Liver (tissue), 9 donors: Measurements from ENCODE around the gene CHD5. TPM values are rescaled to one million over a fixed set of nuclear protein-coding genes. Genes with fewer than 3 reads are reported as not detected.

Experiments
- DNase-seq: peaks from one replicate; pipeline ENCODE4 v3.0.0-alpha.2; 2017; ENCODE audit warnings: low spot score
- H3K27ac ChIP-seq, 2 donors: one replicate each; pipeline ENCODE4 v1.7.0; 2013; ENCODE audit warnings: inconsistent platforms in 2 of 2, low read length in 2 of 2, control low read depth in 1 of 2, low read depth in 1 of 2, mild to moderate bottlenecking in 1 of 2
- H3K27me3 ChIP-seq, 4 donors: one replicate each; pipeline versions ENCODE4 v1.6.1 to v1.7.0; 2013; ENCODE audit warnings: low read length in 3 of 4, inconsistent platforms in 1 of 4, mild to moderate bottlenecking in 1 of 4, moderate library complexity in 1 of 4; ENCODE audit not compliant: control insufficient read depth in 4 of 4, insufficient read depth in 4 of 4
- H3K36me3 ChIP-seq, 4 donors: one replicate each; pipeline versions ENCODE4 v1.6.1 to v1.7.0; 2013; ENCODE audit warnings: low read length in 3 of 4, mild to moderate bottlenecking in 3 of 4, low read depth in 1 of 4, moderate library complexity in 1 of 4; ENCODE audit not compliant: control insufficient read depth in 4 of 4, insufficient read depth in 3 of 4
- H3K4me1 ChIP-seq, 4 donors: one replicate each; pipeline versions ENCODE4 v1.6.1 to v1.7.0; 2013; ENCODE audit warnings: low read length in 3 of 4, mild to moderate bottlenecking in 3 of 4, moderate library complexity in 1 of 4; ENCODE audit not compliant: control insufficient read depth in 4 of 4, insufficient read depth in 4 of 4
- H3K4me3 ChIP-seq, 3 donors: one replicate each; pipeline versions ENCODE4 v1.6.1 to v1.7.0; 2013; ENCODE audit warnings: low read length in 3 of 3, control low read depth in 1 of 3, low read depth in 1 of 3, mild to moderate bottlenecking in 1 of 3
- H3K9ac ChIP-seq, 2 donors: one replicate each; pipeline ENCODE4 v1.7.0; 2013; ENCODE audit warnings: low read length in 2 of 2, mild to moderate bottlenecking in 2 of 2, moderate library complexity in 2 of 2, control low read depth in 1 of 2, low read depth in 1 of 2
- H3K9me3 ChIP-seq, 4 donors: one replicate each; pipeline versions ENCODE4 v1.6.1 to v1.7.0; 2013; ENCODE audit warnings: low read length in 3 of 4; ENCODE audit not compliant: control insufficient read depth in 4 of 4
- ATF3 ChIP-seq: IDR thresholded peaks from 2 replicates; pipeline ENCODE4 v1.6.1; 2016; ENCODE audit warnings: antibody characterized with exemption
- EGR1 ChIP-seq, 2 donors: IDR thresholded peaks; 2 replicates each; pipeline ENCODE4 v1.6.1; 2016 to 2018; ENCODE audit warnings: antibody characterized with exemption in 2 of 2, low read depth in 2 of 2
- FOXA2 ChIP-seq: IDR thresholded peaks from 2 replicates; pipeline ENCODE4 v1.6.1; 2016; ENCODE audit warnings: antibody characterized with exemption
- GABPA ChIP-seq, 2 donors: IDR thresholded peaks in 1 of 2; conservative IDR thresholded peaks in 1 of 2; 2 replicates each; pipeline ENCODE4 v1.6.1; 2016; ENCODE audit warnings: antibody characterized with exemption in 2 of 2, mild to moderate bottlenecking in 1 of 2, moderate library complexity in 1 of 2
- HNF4G ChIP-seq: IDR thresholded peaks from 2 replicates; pipeline ENCODE4 v1.6.1; 2016; ENCODE audit warnings: antibody characterized with exemption
- JUND ChIP-seq, 2 donors: IDR thresholded peaks; 2 replicates each; pipeline ENCODE4 v1.6.1; 2016; ENCODE audit warnings: antibody characterized with exemption in 2 of 2
- MAX ChIP-seq: IDR thresholded peaks from 2 replicates; pipeline ENCODE4 v1.6.1; 2016; ENCODE audit warnings: antibody characterized with exemption
- NR2F2 ChIP-seq: IDR thresholded peaks from 2 replicates; pipeline ENCODE4 v1.6.1; 2016; ENCODE audit warnings: antibody characterized with exemption
- RAD21 ChIP-seq, 2 donors: IDR thresholded peaks; 2 replicates each; pipeline ENCODE4 v1.6.1; 2016; ENCODE audit warnings: antibody characterized with exemption in 2 of 2, mild to moderate bottlenecking in 2 of 2
- RXRA ChIP-seq, 2 donors: IDR thresholded peaks; 2 replicates each; pipeline ENCODE4 v1.6.1; 2017 to 2018; ENCODE audit warnings: antibody characterized with exemption in 2 of 2, mild to moderate bottlenecking in 1 of 2
- SP1 ChIP-seq: IDR thresholded peaks from 2 replicates; pipeline ENCODE4 v1.6.1; 2018; ENCODE audit warnings: antibody characterized with exemption, mild to moderate bottlenecking
- YY1 ChIP-seq: IDR thresholded peaks from 2 replicates; pipeline ENCODE4 v1.6.1; 2016; ENCODE audit warnings: antibody characterized with exemption, mild to moderate bottlenecking
- ZBTB33 ChIP-seq: IDR thresholded peaks from 2 replicates; pipeline ENCODE4 v1.6.1; 2016; ENCODE audit warnings: antibody characterized with exemption
- WGBS: extraction: QIAGEN DNeasy Blood & Tissue Kit; methylation state at CpG from one replicate; pipeline ENCODE4 v1.1.7; 2013; 5-methylcytosine and 5-hydroxymethylcytosine counted together
- polyA plus RNA-seq, 2 donors: library from polyadenylated mRNA; stranded (reverse) in 1 of 2; unstranded in 1 of 2; fragments of 200-250 nt in 1 of 2; fragments of >200 nt in 1 of 2; fragmentation: Nextera tagmentation in 1 of 2; extraction: Ambion mirVana in 1 of 2; gene quantifications; one replicate each; pipeline versions ENCODE4 v1.2.1 to v1.2.3, GENCODE V29; 2013 to 2015
- total RNA-seq, 2 donors: library from RNA; depleted of rRNA; stranded (reverse); fragments of >200 nt; gene quantifications; one replicate each; pipeline ENCODE4 v1.2.3, GENCODE V29; 2014
- donor health status: healthy.
- donor health status: healthy.
- donor health status: healthy.
- donor health status: healthy.
- donor health status: healthy.

The CHD5 gene
- total and polyA plus RNA-seq, 4 donors = under 0.01 to 0.08 TPM; not detected in 2

GRCh38 chr1:6095511-6096242 lies 84.4 kb downstream of the CHD5 start:
- Histone ChIP-seq H3K27ac (no peak overlapping the region), H3K4me1 (no peaks in the 10 kb centered on the region), H3K4me3 (no peak overlapping the region), H3K9me3 (no peaks in the 10 kb centered on the region), H3K36me3 (no peaks in the 10 kb centered on the region), H3K27me3 (no peaks in the 10 kb centered on the region), H3K9ac (no peak overlapping the region)
- TF ChIP-seq RAD21 (IDR thresholded peaks at IDR 0.05) (no peak), ZBTB33 (no peak), RXRA (IDR thresholded peaks at IDR 0.05) (no peak), FOXA2 (no peak), JUND (IDR thresholded peaks at IDR 0.05) (no peak), ATF3 (no peak), GABPA (IDR thresholded peaks at IDR 0.05 in 1 of 2, conservative IDR thresholded peaks at IDR 0.05 in 1 of 2) (no peak), MAX (no peak), NR2F2 (no peak), YY1 (no peak), SP1 (no peak)
- no peak for DNase-seq
- 81% methylated on average over 13 of the region's 13 CpGs for WGBS

- DNase-seq = no peak
- no peaks in the 10 kb centered on the region for H3K36me3 ChIP-seq
- 82% methylated on average over 21 of the region's 21 CpGs for WGBS
Observed at GRCh38 chr1:6094801-6095505, 85.2 kb downstream of the CHD5 start.

GRCh38 chr1:6094246-6094645 lies 85.9 kb downstream of the CHD5 start:
- H3K9me3 ChIP-seq = no peaks in the 10 kb centered on the region
- no peaks in the 10 kb centered on the region for H3K27me3 ChIP-seq
- no peaks in the 10 kb centered on the region for H3K4me1 ChIP-seq
- H3K4me3 ChIP-seq = no peak overlapping the region
- TF ChIP-seq SP1 = no peak
- no peak for TF ChIP-seq RXRA (IDR thresholded peaks at IDR 0.05)
- TF ChIP-seq MAX = no peak
- no peak for TF ChIP-seq HNF4G
- no peak for TF ChIP-seq YY1
- no peak for TF ChIP-seq EGR1 (IDR thresholded peaks at IDR 0.05; ENCODE audit: low read depth in 2 of 2)
- H3K27ac ChIP-seq = no peak overlapping the region
- DNase-seq = no peak
- H3K36me3 ChIP-seq = no peaks in the 10 kb centered on the region
- 91% methylated on average over 19 of the region's 19 CpGs for WGBS
- H3K9ac ChIP-seq = no peak overlapping the region

More at GRCh38 chr1:6094801-6095505, 85.2 kb downstream of the CHD5 start:
- H3K4me1 ChIP-seq = no peaks in the 10 kb centered on the region
- H3K9ac ChIP-seq = no peak overlapping the region
- TF ChIP-seq EGR1 (IDR thresholded peaks at IDR 0.05; ENCODE audit: low read depth in 2 of 2) = no peak
- no peak for TF ChIP-seq HNF4G
- H3K4me3 ChIP-seq = no peak overlapping the region
- H3K27ac ChIP-seq = no peak overlapping the region
- H3K9me3 ChIP-seq = no peaks in the 10 kb centered on the region
- no peaks in the 10 kb centered on the region for H3K27me3 ChIP-seq
